Colonic mucosa (tissue), 4 donors: ENCODE results near the gene MARVELD1. TPM values are rescaled to one million over a fixed set of nuclear protein-coding genes. Genes with fewer than 3 reads are reported as not detected.

Source experiments
- DNase-seq: peaks from one replicate; pipeline ENCODE4 v3.0.0-alpha.2; 2020
- H3K27ac ChIP-seq: fragments of 200-600 bp; one replicate; pipeline ENCODE4 v1.8.0; 2021
- H3K27me3 ChIP-seq: fragments of 200-600 bp; one replicate; pipeline ENCODE4 v1.8.0; 2021
- H3K36me3 ChIP-seq: fragments of 200-600 bp; one replicate; pipeline ENCODE4 v1.8.0; 2021
- H3K4me1 ChIP-seq: fragments of 200-600 bp; one replicate; pipeline ENCODE4 v1.8.0; 2021; ENCODE audit warnings: mild to moderate bottlenecking
- H3K4me3 ChIP-seq: fragments of 200-600 bp; one replicate; pipeline ENCODE4 v1.8.0; 2021
- H3K9ac ChIP-seq, 2 donors: one replicate each; pipeline ENCODE4 v1.7.0; 2013; ENCODE audit warnings: control low read depth in 2 of 2, low read depth in 2 of 2, low read length in 2 of 2
- H3K9me3 ChIP-seq: fragments of 200-600 bp; one replicate; pipeline ENCODE4 v1.8.0; 2021
- CTCF ChIP-seq: fragments of 200-600 bp; IDR thresholded peaks from one replicate; pipeline ENCODE4 v1.8.0; 2022; ENCODE audit warnings: antibody characterized with exemption, mild to moderate bottlenecking
- intact Hi-C: fragments of 100-400 bp; cut with DNase I; formaldehyde crosslinking; loops from one replicate; pipeline ENCODE4 v1.14.1; 2022
- total RNA-seq, 2 donors: library from RNA; stranded (reverse); fragmentation: NEBNext Ultra II Directional in 1 of 2; extraction: Animal tissue kit (Norgen Biotek cat#: 25700) in 1 of 2; gene quantifications; one replicate each; pipeline ENCODE4 v1.2.1, GENCODE V29; 2021
- donor health status: healthy.
- donor health status: DM: no; HTN: no; CAD: no.
- donor health status: DM: no; HTN: no; CAD: no.

Gene MARVELD1
- total RNA-seq, 2 donors from 2014 or later = 25.7 to 31.7 TPM

GRCh38 chr10:97714401-97715258 is 1.1 kb downstream of the MARVELD1 start:
- peaks cover 18% of the 10 kb centered on the region for H3K4me1 ChIP-seq
- H3K27me3 ChIP-seq = no peaks in the 10 kb centered on the region
- peak; percentile 81 for DNase-seq
- no peak for TF ChIP-seq CTCF
- H3K36me3 ChIP-seq = no peaks in the 10 kb centered on the region
- intact Hi-C loops = no loop called here
- H3K27ac ChIP-seq = peak overlapping the region; percentile 90
- peak overlapping the region; percentile 85 to 86 for H3K9ac ChIP-seq
- H3K4me3 ChIP-seq = peak overlapping the region; percentile 55
- no peaks in the 10 kb centered on the region for H3K9me3 ChIP-seq

GRCh38 chr10:97715259-97715874 is 1.8 kb downstream of the MARVELD1 start:
- Histone ChIP-seq H3K9ac (peak overlapping the region; percentile 85 to 86), H3K9me3 (no peaks in the 10 kb centered on the region), H3K27ac (peak overlapping the region; percentile 90), H3K4me1 (peaks cover 20% of the 10 kb centered on the region), H3K27me3 (no peaks in the 10 kb centered on the region), H3K4me3 (peak overlapping the region; percentile 55), H3K36me3 (no peaks in the 10 kb centered on the region)
- TF ChIP-seq CTCF = no peak
- intact Hi-C loops = no loop called here
- no peak for DNase-seq

GRCh38 chr10:97717627-97718026 is 4.1 kb downstream of the MARVELD1 start:
- no peak for DNase-seq
- Histone ChIP-seq H3K36me3 (no peaks in the 10 kb centered on the region), H3K4me3 (no peak overlapping the region), H3K27me3 (no peaks in the 10 kb centered on the region), H3K4me1 (peaks cover 23% of the 10 kb centered on the region), H3K27ac (peak overlapping the region; percentile 74), H3K9ac (peak overlapping the region in 1 of 2 donors; percentile 80), H3K9me3 (no peaks in the 10 kb centered on the region)
- TF ChIP-seq CTCF = no peak
- intact Hi-C loops = no loop called here

GRCh38 chr10:97718178-97718577 is 4.6 kb downstream of the MARVELD1 start:
- Histone ChIP-seq H3K27ac (peak overlapping the region; percentile 74), H3K4me3 (no peak overlapping the region), H3K36me3 (no peaks in the 10 kb centered on the region), H3K4me1 (peaks cover 23% of the 10 kb centered on the region), H3K9ac (peak overlapping the region in 1 of 2 donors; percentile 80), H3K9me3 (no peaks in the 10 kb centered on the region), H3K27me3 (no peaks in the 10 kb centered on the region)
- no peak for TF ChIP-seq CTCF
- DNase-seq = no peak
- intact Hi-C loops = no loop called here

GRCh38 chr10:97718659-97719142 is 5.2 kb downstream of the MARVELD1 start:
- Histone ChIP-seq H3K36me3 (no peaks in the 10 kb centered on the region), H3K4me3 (no peak overlapping the region), H3K9me3 (no peaks in the 10 kb centered on the region), H3K27ac (peak overlapping the region; percentile 74), H3K9ac (peak overlapping the region in 1 of 2 donors; percentile 80), H3K27me3 (no peaks in the 10 kb centered on the region), H3K4me1 (peaks cover 23% of the 10 kb centered on the region)
- peak; percentile 95 for DNase-seq
- intact Hi-C loops = no loop called here
- no peak for TF ChIP-seq CTCF
